Fibroblast of pulmonary artery (primary cell): ENCODE data around the gene CTH.

Source experiments
- DNase-seq: peaks from one replicate; pipeline ENCODE4 v3.0.0-alpha.2; 2010; ENCODE audit warnings: low read depth
- H3K4me3 ChIP-seq: replicated peaks from 2 replicates; pipeline ENCODE4 v1.5.1; 2011; ENCODE audit warnings: low read depth, mild to moderate bottlenecking, control low read depth, low read length, moderate library complexity
- CTCF ChIP-seq: IDR thresholded peaks from 2 replicates; pipeline ENCODE4 v1.5.1; 2011; ENCODE audit warnings: mild to moderate bottlenecking, control low read depth, low read length, inconsistent platforms; ENCODE audit errors: missing control alignments

CTH gene

GRCh38 chr1:70487910-70488665, 77.0 kb downstream of the CTH start:
- DNase-seq: peak; percentile 55
- H3K4me3 ChIP-seq: no peak overlapping the region
- peak; percentile 69 for TF ChIP-seq CTCF
